ELR (cell line): ENCODE data around the gene ANXA3.
"Not testable (repeated sequence)": the region's sequence is repeated elsewhere in the genome, so short reads cannot be mapped to it uniquely, and the experiment has no call there.

Experiments
- DNase-seq: peaks from one replicate; pipeline ENCODE4 v3.0.0-alpha.2; 2015; ENCODE audit warnings: low read depth

ANXA3 gene

DNA sequence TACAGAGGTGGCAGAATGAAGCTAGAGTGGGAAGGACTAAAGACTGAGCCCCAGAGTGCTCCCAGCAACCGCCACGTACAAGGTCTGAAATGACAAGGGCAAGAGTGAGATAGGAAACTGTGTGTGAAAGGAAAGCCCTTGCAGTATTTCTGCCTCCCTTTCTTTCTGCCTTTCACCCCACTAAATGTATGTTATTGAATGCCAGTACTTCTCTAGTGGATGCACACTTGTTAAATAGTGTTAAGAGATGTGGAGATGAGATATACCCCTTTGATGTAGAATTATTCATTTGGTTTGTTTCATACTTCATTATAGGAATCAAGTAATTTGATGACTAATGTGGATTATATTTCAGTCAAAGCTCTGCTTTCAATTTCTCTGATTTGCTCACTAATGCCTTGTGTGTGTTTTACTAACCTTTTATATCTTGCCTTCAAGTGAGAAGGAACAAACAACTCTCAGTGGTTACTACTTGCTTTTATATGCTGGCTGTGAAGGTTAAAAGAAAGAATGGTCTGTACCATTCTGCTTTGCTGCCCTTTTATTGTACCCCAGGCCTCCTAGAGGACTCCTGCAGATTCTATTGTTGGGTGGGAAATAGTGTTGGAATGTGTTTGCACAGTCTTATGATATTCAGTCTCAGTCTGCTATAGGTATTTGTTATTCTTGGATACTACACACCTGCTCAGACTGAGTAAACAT, 8.0 kb upstream of the ANXA3 start:
- DNase-seq, result no peak

DNA sequence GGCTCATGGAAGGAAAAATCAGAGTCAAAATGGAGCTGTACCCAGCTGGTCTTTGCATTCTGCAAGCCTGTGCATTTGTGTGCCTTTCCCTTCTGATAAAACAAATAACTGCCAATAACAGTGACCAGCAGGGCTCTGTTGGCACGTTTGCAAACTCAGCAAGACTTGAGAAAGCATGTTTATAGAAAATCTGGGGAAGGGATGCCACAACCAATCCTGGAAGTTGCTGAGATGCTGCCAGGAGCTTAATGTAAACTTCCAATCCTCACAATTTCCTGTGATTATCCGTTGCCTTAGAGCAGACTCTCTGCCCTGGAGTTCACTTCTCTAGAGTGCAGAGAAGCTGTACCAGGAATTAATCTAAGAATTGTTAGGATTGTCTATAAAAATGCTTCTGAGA, 6.9 kb upstream of the ANXA3 start:
- DNase-seq, result no peak

DNA sequence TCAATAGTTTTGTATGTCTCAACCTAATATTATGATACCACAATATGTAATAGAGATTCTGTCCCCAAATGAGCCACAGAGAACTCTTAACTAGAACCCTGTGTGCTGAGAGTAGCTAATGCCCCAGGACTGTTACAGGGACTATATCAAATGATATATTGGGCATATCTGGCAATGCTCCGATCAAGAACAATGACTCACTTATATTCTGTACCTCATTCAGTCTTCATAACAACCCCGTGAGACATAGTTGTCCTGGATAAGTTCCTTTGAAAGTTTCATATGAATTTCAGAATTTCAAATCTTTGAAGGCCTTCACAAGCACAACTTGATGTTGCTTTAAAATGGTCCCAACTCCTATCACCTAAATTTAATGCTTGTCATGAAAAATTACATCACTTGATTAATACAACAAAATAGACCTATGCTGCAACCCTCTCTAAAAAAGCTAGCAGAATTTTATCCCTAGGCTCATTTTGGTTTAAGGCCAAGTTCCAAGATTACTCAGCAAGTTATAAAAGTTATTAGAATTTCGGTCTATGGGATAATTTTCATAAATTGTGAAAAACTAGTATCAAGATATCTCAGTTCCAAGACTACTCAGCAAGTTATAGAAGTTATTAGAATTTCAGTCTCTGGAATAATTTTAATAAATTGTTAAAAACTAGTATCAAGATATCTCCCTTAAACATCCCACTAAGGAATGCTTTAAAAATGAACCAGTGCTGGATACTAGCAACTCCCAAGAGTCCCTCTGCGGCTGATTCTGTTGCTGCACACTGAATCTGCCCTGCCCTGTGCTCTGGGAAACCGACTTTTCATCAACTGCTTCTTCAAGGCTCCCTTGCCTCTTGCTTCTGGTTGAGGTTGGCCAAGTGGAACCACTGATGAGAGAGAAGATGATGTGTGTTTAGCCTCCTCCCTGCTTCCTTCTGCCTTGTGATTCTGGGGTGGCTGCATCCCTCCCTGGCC, 6.0 kb upstream of the ANXA3 start:
- DNase-seq, result no peak

DNA sequence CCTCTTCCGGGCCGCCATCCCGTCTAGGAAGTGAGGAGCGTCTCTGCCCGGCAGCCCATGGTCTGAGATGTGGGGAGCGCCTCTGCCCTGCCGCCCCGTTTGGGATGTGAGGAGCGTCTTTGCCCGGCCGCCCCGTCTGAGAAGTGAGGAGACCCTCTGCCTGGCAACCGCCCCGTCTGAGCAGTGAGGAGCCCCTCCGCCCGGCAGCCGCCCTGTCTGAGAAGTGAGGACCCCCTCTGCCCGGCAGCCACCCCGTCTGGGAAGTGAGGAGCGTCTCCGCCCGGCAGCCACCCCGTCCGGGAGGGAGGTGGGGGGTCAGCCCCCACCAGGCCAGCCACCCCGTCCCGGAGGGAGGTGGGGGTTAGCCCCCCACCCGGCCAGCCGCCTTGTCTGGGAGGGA, 3.7 kb upstream of the ANXA3 start:
- not testable (repeated sequence) for DNase-seq

DNA sequence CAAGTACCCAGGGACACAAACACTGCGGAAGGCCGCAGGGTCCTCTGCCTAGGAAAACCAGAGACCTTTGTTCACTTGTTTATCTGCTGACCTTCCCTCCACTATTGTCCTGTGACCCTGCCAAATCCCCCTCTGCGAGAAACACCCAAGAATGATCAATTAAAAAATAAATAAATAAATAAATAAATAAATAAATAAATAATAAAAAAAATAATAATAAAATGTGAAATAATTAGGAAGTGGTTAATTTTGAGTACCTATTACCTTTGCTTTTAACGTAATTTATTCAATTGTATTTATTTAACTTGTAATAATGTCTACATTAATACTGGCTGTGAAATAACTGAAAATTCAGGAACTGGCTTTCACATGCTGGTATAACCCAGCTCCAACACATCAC, 2.7 kb upstream of the ANXA3 start:
- DNase-seq, result not testable (repeated sequence)

DNA sequence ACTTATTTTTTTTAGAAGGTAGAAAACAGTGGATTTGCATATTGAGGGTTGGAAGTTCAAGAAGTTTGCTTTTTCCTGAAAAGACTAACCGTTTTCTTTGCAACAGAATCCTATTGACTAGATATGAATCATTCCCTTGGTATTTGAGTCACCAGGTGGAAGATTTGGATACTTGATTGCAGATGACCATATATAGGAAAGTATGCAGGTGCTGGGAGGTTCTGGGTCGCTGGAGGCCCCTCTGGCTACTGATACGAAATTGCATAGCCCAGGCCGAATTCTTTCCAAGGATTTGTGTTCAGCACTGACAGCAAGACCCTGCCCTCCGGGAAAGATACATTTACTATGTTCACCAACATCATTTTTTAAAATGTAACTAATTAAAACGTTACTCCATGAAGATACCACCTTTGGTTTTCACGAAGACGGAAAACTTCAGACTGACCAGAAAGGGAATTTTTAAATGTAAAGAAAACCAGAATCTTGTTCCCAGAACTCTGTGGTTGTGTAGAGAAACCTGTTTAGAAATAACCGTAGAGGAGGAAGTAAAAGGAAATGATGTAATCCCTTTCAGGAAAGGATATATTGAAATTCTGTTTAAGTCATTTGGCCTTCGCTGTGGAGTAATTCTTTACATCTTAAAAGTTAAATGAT, 946 bp downstream of the ANXA3 start:
- DNase-seq, result peak; percentile 58

DNA sequence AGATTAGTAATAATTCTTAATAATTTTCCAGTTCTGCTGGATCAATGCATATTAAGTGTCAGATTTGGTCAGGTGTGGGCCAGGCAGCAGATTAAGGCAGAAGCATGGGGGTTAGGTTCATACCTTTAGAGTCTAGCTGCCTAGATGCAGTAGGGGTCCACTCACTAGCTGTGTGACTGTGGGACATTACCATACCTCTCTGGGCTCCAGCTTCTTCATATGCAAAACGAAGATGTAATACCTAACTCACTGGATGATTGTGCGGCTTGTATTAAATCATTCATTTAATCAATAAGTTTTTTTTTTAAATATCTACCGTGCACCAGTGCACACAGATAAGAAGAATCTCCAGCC, 1.4 kb downstream of the ANXA3 start:
- DNase-seq, result no peak

DNA sequence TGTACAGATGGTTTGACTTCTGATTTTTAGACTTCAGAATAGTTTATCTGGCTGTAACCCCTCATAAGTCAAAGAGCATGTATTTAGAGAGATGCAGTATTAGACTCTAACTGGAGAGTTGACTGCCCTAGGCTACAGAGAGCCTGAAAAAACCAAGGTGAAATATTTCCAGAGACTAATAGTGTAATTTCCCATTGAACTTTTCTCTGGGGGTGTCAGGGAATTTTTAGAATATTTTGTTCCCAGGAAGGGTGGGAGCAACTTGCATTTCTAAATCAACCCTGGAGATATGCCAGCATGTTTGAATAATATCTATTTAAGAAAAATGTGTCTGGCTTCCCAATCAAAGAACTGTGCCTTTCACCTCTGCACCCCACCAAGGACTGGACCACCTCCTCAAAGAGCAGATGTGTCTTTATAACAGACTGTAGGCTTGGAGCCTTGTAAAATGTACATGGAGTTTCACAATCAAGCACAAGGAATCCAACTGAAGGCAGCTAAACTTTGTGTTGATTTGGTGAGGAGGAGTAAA, 2.0 kb downstream of the ANXA3 start:
- no peak for DNase-seq

DNA sequence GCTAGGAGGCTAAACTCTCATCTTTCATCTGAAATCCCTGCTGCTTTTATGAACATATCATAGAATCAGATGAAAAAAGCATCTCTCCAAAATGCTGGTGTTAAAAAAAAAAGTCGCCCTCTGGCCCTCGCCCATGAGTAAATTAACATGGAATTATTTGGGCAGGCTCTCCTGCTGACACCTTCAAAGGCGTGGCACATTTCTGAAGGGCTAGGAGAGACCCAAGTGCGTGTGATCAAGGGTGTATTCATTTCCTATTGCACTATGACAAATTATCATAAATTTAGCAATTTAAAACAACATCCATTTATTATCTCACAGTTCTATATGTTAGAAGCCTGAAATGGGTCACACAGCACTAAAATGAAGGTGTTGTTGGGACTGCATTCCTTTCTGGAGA, 5.1 kb downstream of the ANXA3 start:
- no peak for DNase-seq

DNA sequence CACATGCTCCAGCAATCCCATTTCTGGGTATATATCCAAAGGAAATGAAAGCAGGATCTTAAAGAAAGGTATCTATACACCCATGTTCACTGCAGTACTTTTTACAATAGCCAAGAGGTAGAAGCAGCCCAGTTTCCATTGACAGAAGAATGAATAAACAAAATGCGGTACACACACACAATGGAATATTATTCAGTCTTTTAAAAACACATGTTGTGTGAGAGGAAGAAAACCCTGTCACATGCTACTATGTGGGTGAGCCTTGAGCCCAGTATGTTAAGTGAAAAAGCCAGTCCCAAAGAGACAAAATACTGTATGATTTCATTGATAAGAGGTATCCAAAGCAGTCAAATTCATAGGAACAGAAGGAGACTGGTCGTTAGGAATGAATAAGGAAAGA, 6.3 kb downstream of the ANXA3 start:
- DNase-seq, result no peak

DNA sequence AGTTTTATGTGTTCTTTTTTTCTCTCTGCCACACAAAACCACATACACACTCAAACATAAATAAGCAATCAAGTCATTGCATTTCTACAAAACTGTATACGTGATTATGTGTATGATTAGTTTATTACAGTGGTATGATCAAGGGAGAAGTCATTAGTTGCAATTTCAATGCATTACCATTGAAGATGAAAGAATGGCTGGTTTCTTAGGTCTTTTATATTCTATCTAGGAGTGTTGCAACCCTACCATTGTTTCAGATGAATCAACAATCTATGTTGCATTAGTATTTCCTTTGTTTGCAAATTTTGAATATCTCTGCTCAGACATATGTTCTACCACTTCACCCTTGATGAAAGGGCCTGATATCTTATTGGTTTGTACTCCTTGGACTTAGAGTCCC, 6.8 kb downstream of the ANXA3 start:
- no peak for DNase-seq

DNA sequence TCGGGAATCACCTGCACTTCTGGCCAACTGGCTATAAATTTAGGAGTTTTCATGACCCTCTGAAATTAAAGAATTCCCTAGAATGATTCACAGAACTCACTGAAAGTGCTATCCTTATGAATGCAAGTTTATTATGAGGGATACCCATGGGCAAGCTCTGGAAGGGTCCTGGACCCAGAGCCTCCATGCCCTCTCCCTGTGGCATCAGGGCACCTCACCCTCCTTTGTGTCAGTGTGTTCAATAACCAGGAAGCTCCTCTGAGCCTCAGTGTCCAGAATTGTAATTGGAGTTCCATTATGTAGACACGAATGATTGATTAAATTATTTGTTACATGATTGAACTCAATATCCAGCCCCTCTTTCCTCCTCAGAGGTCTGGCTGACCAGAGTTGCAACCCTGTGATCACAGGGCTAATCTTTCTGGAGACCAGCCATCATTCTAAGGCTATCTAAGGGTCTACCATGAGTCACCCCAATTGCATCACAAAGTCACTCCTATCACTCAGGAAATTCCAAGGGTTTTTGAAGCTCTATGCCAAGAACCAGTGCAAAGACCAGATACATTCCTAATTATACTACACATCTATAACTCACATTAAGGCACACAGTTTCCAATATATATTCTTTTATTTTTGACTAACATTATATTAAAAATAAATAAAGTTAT, 8.9 kb downstream of the ANXA3 start:
- peak; percentile 87 for DNase-seq

DNA sequence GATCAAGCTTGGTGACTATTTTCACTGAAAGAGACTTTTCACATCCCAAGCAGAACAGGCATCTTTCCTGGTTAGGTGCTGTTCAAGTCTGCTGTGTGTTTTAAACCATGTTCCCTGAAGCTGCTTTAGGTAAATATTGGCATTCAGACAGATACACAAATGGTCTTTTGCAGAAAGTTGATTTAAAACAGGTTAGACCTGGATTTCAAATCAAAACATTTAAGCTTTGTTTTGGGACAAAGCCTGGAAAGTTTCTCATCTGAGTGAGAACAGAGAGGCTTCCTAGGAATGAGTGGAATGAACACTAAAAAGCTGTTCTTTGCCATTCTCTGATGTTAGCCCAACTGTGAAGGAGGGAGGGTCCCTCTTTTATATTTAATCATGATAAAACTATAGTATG, 10.1 kb downstream of the ANXA3 start:
- no peak for DNase-seq

DNA sequence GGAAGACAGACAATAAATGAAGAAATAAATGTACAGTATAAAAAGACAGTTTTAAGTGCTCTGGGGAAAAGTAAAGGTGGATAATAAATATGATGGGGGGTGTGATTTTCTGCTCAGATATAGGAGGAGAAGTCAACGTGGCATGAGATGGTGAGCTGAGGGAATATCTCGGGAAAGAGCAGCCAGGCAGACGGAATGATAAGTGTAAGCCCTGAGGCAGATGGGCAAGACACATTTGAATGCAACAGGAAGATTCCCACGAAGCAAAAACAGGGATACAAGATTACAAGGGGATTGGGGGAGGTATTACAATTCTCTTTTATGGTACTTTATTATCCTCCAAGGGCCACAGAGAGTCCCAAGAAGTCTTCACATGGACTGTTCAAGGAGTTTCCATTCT, 11.1 kb downstream of the ANXA3 start:
- no peak for DNase-seq

DNA sequence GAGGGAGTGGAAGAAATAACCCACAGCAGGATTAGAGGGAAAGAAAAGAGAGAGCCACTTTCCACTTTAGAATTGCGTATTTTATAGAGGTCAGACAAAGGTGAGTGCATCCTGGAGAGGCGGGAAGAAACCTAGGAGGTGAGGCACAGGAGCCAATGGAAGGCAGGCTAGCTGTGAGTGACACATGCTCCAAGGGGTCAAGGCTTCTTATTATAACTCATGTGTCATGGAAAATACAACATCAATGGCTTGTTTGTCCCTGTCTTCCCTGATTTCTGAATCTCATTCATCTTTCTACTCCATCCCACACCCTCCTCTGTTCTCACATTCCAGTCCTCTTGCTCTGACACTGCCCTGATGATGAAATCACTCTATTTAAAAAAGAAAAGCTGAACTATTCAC, 14.4 kb downstream of the ANXA3 start:
- DNase-seq, result peak; percentile 44

DNA sequence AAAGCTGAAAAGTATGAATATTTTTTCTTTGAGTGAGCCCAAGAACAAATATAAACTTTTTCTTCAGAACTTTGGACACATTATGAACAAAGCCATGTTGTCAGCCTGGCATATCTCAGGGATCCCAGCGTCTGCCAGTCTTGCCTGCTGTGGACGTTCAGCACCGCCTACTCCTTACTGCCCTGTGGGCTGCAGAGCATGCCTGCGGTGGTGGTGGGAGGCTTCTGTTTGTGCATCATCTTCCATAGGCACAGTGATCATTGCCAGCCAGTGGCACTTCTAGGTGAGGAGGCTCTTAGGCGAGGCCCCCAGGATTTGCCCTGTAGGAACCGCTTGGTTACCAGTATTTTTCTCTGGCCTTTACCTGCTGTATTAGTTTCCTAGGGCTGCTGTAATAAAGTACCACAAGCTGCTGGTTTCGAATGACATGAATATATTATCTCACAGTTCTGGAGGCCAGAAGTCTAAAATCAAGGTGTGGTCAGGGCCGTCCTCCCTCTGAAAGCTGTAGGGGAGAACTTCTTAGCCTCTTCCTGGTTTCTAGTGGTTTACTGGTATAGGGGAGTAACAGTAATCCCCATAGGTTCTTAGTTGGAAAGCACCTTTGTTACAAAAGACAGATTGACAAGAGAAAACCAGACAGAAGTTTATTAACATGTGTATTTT, 15.4 kb downstream of the ANXA3 start:
- no peak for DNase-seq

DNA sequence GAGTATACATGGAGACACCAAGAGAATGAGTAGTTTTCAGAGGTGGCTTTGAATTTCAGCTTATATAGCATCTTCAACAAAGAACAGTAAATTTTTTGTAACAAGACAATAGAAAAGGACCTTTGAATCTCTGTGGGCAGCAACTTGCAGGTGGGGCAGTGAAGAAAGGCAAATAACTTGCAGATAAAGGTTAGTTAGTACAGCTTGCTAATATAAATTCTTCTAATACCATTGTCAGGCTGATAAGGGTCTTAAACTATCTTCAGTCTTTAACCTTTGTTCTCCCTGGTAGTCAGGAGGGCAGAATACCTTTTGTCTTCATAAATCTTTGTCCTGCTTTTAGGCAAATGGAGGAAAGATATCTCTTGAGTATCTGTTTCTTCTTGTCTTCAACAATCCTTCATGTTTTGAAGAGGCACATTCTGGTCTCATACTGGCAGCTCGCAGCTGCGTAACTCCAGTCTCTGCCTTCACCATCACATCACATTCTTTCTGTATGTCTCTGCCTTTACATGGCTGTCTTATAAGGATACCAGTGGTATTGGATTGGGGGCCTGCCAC, 16.0 kb downstream of the ANXA3 start:
- no peak for DNase-seq

DNA sequence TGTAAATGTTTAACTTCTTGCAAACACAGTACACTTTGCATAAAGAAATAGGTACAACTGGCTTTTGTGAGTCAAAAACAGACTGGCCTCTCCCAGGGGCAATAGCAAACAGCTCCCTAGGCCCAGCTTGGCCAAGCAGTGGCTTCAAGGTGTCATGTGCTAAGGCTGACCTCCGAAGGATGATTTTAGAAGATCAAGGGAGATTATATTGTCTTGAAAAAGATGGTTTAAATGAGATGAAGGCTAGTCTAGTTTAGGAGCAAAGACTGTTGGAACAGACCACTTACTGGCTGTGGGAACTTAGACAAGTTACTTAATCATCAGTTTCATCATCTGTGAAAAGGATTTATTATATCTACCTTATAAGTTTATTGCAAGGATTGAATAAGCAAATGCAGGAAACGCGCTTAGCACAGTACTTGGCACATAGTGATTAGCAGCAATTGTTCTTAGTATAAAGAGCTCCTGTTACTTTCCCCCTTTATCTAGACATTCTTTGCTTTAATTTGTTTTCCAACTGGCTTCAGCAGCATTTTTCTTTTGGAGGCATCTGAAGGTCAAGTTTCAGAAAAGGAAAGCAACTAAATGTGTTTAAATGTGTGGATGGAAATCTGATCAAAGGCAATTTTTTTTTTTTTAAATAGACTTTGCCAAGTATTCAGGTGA, 17.2 kb downstream of the ANXA3 start:
- no peak for DNase-seq

DNA sequence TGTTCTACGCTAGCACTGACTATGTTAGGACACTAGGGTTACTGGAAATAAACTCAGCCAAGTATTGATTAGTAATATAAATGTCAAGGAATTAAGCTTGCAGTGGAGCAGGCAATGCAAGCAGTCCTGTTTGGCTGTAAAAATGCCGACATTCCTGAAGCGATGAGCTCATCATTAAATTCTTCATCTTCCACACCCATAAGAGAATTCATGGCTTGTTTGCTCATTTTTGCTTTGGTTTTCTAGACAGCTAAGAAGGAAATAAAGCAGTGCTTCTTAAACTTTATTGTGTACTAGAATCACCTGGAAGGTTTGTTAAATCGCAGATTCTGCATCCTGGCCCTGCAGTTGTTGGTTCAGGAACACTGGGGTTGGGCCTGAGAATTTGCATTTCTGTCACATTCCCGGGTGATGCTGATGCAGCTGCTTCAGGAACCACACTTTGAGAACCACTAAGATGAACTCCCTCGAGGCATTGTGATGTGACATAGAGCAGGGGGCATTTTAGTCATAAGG, 17.8 kb downstream of the ANXA3 start:
- DNase-seq, result peak; percentile 81

DNA sequence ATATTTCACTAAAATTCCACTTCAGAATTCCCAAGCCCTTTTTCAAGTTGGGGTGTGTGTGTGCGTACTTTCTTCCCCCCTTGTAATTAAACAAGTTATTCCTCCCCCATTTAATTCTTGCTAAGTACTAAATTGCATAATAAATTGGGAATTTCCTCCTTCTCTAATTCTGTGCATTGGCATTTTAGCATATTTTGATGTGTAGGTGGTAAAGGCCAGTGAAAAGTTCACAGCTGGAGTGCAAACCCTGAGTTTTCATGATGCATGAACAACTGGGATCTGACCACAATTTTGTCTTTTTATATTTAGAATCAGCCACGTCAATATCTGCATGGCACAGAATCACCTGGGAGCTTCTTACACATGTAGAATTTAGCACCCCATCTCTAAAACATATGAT, 18.5 kb downstream of the ANXA3 start:
- no peak for DNase-seq
